H1 (cell line): ENCODE data around the gene PTPRT.

Experiments
- CTCF ChIP-seq, 3 experiments: IDR thresholded peaks; 1 replicate in 2 of 3; 2 replicates in 1 of 3; pipeline versions ENCODE4 v1.5.1 to v1.6.1; 2011; ENCODE audit warnings: low read length in 3 of 3, mild to moderate bottlenecking in 3 of 3, inconsistent platforms in 2 of 3, low read depth in 1 of 3, moderate library complexity in 1 of 3; ENCODE audit not compliant: insufficient read depth in 1 of 3; ENCODE audit errors: control extremely low read depth in 1 of 3
- EZH2 ChIP-seq: fragments of 200-600 bp; sonication (generic); IDR thresholded peaks from 2 replicates; pipeline ENCODE4 v1.7.1; 2012; ENCODE audit warnings: low read depth, mild to moderate bottlenecking, moderate library complexity, low read length, inconsistent platforms; ENCODE audit not compliant: severe bottlenecking
- MAX ChIP-seq: IDR thresholded peaks from 2 replicates; pipeline ENCODE4 v1.6.1; 2012; ENCODE audit warnings: inconsistent platforms
- NRF1 ChIP-seq: IDR thresholded peaks from 2 replicates; pipeline ENCODE4 v1.6.1; 2011; ENCODE audit warnings: mild to moderate bottlenecking, low read depth, low read length, improper control_type of control experiment
- POLR2A ChIP-seq, 2 experiments: IDR thresholded peaks; 1 replicate in 1 of 2; 2 replicates in 1 of 2; pipeline ENCODE4 v1.6.1; 2011; ENCODE audit warnings: low read depth in 2 of 2, low read length in 2 of 2, mild to moderate bottlenecking in 2 of 2; ENCODE audit errors: control extremely low read depth in 1 of 2
- POLR2AphosphoS5 ChIP-seq: IDR thresholded peaks from 2 replicates; pipeline ENCODE4 v1.6.1; 2011; ENCODE audit warnings: low read depth, low read length
- RAD21 ChIP-seq, 2 experiments: IDR thresholded peaks in 1 of 2; conservative IDR thresholded peaks in 1 of 2; 2 replicates each; pipeline ENCODE4 v1.6.1; 2011; ENCODE audit warnings: low read depth in 2 of 2, low read length in 2 of 2, improper control_type of control experiment in 1 of 2, inconsistent platforms in 1 of 2, mild to moderate bottlenecking in 1 of 2, moderate library complexity in 1 of 2
- RFX5 ChIP-seq: IDR thresholded peaks from 2 replicates; pipeline ENCODE4 v1.6.1; 2011; ENCODE audit warnings: low read depth, low read length, improper control_type of control experiment, borderline replicate concordance
- SIX5 ChIP-seq: IDR thresholded peaks from 2 replicates; pipeline ENCODE4 v1.6.1; 2011; ENCODE audit warnings: mild to moderate bottlenecking, low read depth, low read length
- SP1 ChIP-seq: IDR thresholded peaks from 2 replicates; pipeline ENCODE4 v1.6.1; 2011; ENCODE audit warnings: low read depth, low read length
- TCF12 ChIP-seq: IDR thresholded peaks from 2 replicates; pipeline ENCODE4 v1.6.1; 2011; ENCODE audit warnings: low read depth, mild to moderate bottlenecking, low read length
- USF2 ChIP-seq: IDR thresholded peaks from 2 replicates; pipeline ENCODE4 v1.6.1; 2011; ENCODE audit warnings: low read length, improper control_type of control experiment
- YY1 ChIP-seq: IDR thresholded peaks from 2 replicates; pipeline ENCODE4 v1.6.1; 2011; ENCODE audit warnings: low read depth, mild to moderate bottlenecking, low read length
- ZNF274 ChIP-seq: IDR thresholded peaks from 2 replicates; pipeline ENCODE4 v1.7.0; 2012; ENCODE audit warnings: low read length, borderline replicate concordance; ENCODE audit errors: extremely low read depth

- no peak for TF ChIP-seq RFX5
- peak; percentile 34 to 47; a peak in 3 of 4 replicates for TF ChIP-seq RAD21 (IDR thresholded peaks at IDR 0.05 in 1 of 2, conservative IDR thresholded peaks at IDR 0.05 in 1 of 2; ENCODE audit: low read depth in 2 of 2, low read length in 2 of 2)
- peak in 2 of 3 experiments; percentile 27 to 31; a peak in 3 of 4 replicates for TF ChIP-seq CTCF (IDR thresholded peaks at IDR 0.05; ENCODE audit: control extremely low read depth in 1 of 3, insufficient read depth in 1 of 3, low read depth in 1 of 3, low read length in 3 of 3)
- TF ChIP-seq USF2: no peak
- no peak for TF ChIP-seq POLR2A (IDR thresholded peaks at IDR 0.05; ENCODE audit: control extremely low read depth in 1 of 2, low read depth in 2 of 2, low read length in 2 of 2)
- no peak for TF ChIP-seq MAX
- no peak for TF ChIP-seq SIX5
- no peak for TF ChIP-seq YY1
- no peak for TF ChIP-seq POLR2AphosphoS5
- TF ChIP-seq ZNF274: no peak
- TF ChIP-seq EZH2: no peak
- TF ChIP-seq SP1: no peak
- no peak for TF ChIP-seq TCF12
- TF ChIP-seq NRF1: no peak
These were observed 1148.6 kb downstream of the PTPRT start for GRCh38 chr20:42041000-42041565.
